ENCODE data around the gene PDE7B.

The PDE7B gene

DNA sequence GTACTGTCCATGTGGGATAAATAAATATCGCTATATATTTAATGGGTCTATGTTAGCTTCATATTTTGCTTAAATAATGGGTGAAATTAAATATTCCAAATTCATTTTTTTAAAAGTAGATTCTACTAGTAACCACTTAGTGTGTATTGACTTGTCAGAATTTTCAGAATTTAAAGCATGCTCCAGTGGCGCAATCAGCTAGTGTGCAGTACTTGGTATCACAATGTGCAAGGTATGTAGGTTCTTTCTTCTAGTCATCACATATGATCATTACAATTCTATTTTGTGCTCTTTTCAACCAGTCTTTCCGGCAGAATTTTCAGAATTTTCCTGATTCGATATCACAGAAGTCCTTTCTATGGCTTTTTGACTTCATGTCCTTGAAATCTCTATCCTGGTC is 32.6 kb downstream of the PDE7B start:
- no peak for DNase-seq (ENCODE audit: low read depth in 1 of 2, low spot score in 1 of 2)

DNA sequence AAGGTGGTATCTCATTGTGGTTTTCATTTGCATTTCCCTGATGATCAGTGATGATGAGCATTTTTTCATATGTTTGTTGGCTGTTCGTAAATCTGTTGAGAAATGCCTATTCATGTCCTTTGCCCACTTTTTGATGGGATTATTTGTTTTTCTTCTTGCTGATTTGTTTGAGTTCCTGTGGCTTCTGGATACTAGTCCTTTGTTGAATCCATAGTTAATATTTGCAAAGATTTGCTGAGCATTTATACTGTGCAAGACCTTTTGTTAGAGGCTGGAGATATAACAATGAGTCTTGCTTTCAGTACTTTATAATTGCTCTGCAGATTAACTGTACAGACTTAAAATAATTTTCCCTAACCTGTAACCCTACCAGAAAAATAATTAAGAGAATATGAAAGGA is 35.6 kb downstream of the PDE7B start:
- DNase-seq (ENCODE audit: low read depth in 1 of 2, low spot score in 1 of 2), result no peak

DNA sequence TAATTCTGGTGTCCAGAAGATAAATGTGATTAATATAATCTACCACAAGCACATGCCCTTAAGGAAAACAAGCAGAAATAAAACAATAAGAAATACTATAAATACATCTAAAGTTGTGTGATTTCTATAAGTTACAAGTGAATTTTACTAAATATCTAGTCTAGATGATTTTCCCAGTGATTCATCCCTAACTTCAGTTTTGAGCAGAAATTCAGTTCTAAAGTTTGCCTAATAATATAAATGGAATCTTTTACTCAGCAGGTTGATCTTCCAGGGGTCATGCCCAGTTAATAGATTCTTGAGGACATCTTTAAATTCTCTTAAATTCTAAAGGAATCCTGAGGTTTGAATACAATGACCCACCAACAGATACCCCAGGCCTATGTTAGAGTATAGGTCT is 37.3 kb downstream of the PDE7B start:
- no peak for DNase-seq (ENCODE audit: low read depth in 1 of 2, low spot score in 1 of 2)

DNA sequence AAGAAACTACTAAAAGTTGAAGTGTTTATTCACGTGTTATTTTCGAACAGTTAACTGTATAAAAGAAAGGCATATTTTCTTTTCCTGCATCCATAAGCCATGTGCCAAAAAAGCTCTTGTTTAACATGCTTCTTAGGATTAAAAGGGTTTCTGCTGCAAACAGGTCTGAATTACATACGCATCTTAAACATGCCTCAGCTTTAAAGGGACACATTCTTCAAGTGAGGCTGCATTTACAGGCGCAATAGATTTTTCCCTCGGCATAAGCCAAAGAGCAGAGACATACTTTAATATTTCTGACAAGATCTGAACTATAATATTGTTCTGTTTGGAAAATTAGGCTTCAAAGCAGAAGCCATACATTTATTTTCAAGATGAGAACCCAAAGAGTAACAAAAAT is 39.4 kb downstream of the PDE7B start:
- no peak for DNase-seq (ENCODE audit: low read depth in 1 of 2, low spot score in 1 of 2)

DNA sequence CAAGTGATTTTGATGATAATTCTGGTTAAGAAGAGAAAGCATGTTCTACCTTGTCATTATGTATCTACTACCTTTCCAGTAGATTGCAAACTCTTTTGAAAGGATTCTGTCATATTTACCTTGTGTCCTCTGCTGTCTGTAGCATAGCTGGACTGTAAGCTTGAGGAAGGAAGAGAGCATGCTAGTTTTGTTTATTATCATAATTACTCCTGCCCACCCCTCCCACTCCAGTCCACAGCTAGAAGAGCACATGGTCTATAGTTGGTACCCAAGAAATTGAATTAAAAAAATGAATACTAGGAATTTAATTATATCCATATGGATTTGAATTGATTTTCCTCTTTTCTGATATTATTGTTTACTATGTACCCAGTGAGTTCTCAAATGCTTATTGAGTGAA is 40.2 kb downstream of the PDE7B start:
- DNase-seq (ENCODE audit: low read depth in 1 of 2, low spot score in 1 of 2), result no peak

DNA sequence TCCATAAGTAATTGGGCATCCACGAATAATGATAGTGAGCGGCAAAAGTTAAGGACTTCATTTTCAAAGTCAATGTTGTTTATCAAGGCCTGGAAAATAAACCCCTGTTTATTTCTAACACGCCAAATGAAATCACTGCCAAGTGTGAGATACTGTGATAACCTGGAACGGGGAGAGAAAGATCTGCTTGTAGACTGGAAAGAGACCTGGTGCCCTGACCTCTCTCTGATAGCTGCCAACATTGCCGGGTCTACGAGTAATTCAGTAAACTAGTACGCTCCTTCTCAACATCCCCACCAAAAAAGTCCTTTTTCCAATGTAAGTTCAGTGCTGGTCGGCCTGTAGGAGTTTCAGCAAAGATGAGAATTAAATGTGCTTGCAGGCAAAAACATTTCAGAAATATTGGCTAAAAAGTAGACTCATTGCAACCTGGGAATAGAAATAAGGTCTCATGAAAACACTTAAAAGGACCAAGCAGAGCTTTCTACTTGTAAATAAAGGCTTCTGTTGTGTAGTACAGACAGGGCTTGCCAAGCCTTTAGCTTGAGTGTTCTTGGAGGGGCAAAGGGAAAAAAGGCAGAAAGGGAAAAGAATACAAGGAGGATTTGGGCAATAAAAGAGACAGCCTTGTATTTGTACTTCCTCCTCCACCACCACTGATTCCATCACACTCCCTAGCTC is 43.9 kb downstream of the PDE7B start:
- no peak for DNase-seq (ENCODE audit: low read depth in 1 of 2, low spot score in 1 of 2)

DNA sequence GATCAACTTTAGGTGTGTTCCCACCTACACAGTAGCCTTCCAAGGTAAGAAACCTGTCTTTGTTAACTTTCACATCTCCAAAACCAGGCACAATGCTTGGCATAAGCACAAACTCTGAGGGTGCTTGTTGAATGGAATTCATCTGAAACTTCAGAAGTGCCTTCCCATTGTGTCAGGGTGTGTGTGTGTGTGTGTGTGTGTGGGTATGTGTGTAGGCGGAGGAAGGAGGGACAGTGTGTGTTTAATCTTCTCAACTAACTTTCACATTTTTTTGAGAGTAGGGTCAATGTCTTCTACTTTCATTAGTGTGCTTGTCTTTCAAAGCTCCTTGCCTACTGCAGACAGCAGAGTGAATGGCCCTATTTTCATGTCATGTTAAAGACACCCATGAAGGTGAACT is 45.6 kb downstream of the PDE7B start:
- DNase-seq (ENCODE audit: low read depth in 1 of 2, low spot score in 1 of 2), result no peak

DNA sequence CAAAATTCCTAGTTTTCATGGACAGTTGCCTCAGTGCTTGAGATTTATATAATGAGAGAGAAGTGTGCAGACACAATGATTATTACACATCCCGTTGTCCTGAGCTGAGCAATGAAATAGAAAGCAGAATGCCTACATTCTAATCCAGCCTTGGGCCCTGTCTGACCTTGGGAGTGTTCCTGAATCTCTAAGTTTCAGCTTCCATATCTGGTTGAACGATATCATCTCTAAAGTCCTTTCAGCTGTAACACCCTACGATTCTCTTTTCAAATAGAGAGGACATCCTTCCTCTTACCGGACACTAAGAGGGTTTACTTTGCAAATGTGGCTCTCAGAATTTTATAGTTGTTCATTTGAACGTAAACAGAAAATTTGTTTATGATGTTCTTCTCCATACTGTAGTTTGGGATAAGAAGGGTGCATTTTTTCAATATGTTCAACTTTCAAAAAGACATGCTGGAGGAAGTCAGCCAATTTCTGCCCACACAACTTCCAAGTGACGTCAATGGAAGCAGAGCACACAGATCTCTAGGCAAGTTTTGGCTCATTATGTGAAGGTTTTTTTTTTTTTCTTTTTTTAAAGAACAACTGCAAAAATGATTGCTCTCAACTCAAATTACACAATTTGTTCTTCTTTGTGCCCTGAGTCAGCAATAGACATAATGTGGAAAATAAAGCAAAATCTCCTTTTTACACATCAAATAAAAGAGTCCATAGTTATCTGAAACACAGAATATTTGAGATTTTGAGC is 50.4 kb downstream of the PDE7B start:
- no peak for DNase-seq (ENCODE audit: low read depth in 1 of 2, low spot score in 1 of 2)

DNA sequence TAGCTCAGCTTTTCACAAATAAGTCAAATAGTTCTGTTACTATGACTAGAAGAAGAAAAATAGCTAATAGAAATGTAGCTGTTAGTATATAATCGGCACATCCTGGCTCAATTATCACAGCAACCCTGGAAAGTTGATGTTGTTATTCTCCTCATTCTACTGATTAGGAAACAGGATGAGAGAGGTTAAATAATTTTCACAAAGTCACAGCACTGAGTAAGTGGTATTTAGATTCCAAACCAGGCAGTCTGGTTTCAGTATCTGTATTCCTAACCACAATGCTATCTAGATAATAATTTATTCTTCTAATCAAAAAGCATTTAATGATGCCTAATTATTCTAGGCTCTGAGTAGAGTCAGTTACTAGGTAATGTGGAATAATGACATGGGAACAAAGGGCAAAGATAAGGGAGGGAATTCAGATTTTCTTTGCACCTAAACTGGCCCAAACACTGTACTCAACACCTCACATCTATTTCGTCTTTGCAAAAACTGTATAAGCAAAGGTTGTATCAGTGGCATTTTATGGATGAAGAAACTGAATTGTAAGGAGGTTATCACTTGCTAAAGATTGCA is 51.3 kb downstream of the PDE7B start:
- DNase-seq (ENCODE audit: low read depth in 1 of 2, low spot score in 1 of 2), result no peak

DNA sequence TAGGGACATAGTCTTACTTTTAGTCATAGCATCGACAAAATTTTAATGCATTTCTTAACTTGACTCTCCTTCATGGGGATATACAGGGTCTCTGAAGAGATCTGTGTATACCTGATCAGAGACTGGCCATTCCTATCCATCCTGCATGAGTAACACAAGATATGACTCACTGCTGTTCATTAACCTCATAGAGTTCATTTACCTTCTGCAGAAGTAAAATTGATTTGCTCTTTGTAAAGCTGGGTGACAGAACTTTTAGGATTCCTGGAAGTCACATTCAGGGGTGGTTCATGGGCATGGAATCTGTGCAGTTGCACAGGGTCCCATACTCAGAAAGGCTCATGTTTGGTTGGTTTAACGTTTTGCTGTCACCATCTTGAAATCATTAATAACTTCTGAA is 53.2 kb downstream of the PDE7B start:
- no peak for DNase-seq (ENCODE audit: low read depth in 1 of 2, low spot score in 1 of 2)

DNA sequence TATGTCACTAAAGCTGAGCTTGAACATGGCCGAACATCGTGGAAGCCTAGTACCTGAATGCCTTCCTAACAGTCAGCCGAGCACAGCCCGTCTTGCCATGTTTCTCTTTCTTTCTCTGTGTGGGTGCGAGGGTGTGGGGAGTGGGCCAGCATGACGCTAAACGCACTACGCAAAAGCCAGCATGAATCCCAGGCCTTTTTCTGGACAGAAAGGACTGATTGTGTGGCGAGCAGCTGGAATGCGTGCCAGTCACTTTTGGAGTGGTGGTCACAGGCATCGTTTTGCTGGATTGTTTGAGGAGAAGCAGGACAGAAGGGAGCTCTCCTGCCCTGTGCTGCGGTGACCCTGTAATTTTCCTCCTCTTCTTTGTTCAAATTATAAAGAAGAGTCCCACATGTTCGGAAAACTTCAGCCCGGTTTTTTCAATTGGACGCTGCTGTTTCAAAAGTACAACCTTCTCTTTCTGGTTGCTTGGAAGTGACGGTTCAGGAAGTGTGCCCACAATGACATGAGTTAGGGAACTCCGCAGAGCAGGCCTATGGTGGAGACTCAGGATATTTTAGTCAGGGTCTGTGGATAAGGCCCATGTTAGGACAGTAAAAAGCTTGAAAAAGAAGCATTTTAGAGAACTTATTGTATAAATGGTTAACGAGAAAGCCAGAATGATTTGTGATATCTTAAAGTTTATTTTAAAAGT is 54.3 kb downstream of the PDE7B start:
- DNase-seq (ENCODE audit: low read depth in 1 of 2, low spot score in 1 of 2), result no peak

DNA sequence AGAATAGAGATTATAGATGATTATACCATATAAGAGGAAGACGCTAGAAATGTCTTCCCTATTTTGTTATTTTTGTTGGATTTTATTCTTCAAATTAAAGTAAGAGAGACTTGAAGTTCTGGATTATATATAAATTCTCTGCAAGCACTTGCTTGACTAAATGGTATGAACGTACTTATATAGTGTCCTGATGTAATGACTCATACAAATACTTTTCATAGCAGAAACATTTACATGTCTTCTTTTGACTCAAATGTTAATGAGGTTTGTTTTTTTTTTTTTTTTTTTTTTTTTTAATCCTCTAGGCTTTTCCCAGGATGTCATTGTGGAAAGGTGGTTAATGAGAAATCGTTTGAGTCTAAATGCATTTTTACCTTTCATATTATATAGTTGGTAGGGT is 55.0 kb downstream of the PDE7B start:
- DNase-seq (ENCODE audit: low read depth in 1 of 2, low spot score in 1 of 2), result no peak

DNA sequence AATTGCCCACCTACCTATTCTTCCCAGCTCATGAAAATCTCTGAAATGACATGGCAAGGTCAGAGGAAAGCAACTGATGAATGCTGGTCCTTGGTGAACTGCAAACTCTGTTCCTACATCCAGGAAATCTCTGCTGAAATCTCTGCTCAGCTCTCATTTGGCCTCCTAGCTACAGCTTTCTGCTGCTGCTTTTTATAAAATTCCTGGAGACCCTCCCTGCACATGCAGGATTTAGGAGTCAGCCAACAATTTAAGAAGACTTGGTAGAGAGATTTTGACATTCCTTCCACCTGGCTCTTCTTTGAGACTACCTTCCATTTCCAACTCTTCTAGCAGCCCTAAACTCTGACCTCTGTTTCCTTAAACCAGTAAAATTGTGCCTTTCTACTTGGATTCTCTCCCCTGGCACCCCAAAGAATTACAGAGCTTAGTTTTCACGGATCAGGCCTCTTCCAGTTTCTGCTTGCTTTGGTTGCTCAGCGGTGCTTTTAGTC is 55.5 kb downstream of the PDE7B start:
- no peak for DNase-seq (ENCODE audit: low read depth in 1 of 2, low spot score in 1 of 2)

DNA sequence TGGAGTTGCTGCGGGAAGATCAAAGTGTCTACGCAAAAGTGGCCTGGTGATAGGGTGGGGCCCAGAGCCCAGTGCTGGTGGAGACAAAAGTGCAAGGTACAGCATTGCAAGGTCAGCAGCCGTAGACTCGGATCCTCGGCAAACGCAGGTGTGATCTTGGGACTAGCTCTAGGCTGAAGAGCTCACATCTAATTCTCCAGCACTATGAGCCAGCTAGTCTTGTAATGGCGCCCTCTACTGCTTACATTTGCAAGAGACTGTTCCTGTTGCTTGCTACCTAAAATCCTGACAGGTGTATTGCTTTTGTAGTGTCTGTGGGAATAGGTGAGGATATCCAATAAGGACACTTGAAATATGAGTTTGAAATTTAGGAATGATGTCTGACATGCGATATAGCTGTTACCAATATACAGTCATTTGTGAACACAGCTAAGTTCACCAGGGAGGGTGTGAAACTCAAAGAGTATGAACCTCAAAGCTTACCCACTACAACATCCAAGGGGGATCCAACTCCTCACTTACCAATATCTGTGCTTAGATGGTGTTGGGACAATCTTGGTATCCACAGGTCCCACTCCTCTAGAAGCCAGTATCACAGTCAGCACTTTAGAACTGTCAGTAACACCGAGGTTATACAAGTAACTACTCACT is 58.4 kb downstream of the PDE7B start:
- peak in 1 of 2 donors; percentile 7 for DNase-seq (ENCODE audit: low read depth in 1 of 2, low spot score in 1 of 2)

DNA sequence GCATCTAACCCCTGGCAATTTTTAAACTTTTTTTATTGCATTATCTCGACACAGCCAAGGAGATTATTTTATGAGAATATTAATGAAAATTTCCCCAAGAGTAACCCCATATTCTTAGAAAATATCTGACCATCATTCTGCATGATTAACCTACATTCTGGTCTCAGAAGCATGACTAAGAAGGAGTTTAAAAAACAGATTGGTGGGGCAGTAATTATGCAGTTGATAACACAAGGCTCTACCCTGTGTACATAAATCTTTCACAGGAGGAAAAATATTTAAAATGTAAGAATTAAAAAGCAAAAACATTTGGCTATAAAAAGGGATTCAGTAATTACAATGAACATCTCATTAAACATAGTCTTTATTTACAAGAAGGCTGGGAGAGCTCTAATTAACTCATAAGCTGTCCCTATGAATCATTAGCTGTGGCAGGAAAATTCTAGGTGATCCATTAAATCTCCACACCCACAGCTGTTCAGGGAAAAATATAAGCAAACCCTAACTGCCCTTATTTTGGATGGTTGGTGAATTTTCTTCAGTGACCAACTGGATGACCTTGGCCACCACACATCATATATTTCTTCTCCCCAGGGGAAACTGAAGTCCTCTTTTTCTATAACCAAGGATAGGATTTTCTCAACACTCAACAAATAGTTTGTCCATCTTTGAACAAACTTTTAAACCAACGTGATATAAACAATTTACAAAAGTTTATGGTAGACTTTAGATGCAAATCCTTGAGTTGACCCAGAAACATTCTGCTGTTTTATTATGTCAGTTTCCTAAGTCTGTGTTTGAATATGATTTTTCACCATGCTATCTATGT is 59.5 kb downstream of the PDE7B start:
- no peak for DNase-seq (ENCODE audit: low read depth in 1 of 2, low spot score in 1 of 2)

DNA sequence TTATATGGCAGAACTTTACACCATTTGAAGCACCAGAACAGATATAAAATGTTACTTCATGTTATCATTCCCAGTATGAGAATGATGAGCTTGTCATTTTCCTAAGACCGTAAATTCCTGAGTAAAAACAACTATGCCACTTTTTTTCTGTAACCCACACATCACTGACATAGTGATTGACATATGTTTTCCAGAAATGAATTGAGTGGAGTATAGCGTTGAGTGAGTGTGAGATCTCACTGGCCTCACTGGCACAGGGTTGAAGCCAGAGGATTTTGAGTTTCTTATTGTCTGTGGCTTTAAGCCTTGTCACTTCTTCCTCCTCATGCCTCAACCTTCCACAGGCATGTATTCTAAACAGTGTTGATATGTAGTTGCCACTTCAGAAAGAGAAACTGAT is 62.3 kb downstream of the PDE7B start:
- no peak for DNase-seq (ENCODE audit: low read depth in 1 of 2, low spot score in 1 of 2)

DNA sequence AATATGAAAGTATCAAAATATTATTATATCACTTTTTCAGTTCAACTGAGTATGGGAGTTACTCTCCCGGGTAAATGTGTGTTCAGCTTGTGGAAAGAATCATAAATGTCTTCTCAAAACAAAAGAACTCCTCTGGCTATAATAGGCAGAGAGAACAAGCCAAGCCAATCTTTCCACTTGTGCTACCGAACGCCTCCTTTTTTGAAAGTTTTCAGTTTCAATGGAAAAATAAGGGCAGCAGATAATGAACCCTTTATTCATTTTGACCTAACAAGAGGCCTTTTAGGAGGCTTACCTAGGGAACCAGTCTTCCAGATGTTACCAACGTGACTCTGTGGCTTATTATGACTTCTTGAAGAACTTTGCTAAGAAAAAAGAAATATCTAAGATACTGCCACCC is 67.5 kb downstream of the PDE7B start:
- DNase-seq (ENCODE audit: low read depth in 1 of 2, low spot score in 1 of 2), result no peak

DNA sequence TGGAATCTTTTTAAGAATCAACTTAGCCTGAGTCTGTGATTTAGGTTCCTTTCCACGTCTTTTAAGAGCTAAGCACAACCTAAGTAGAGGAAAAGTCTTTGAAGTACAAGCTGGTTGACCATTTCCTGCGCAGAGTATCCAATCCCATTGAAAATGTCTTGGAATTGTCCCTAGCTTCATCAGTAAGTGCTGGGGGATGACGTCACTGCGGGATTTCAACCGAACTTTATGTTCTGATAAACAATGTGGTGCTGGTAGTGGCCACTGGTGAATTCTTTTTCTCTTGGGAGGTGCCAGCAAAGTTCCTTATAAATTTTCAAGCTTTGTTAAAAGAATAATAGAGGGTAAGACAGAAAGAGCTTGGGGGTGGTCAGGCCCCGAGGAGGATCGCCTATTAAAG is 69.2 kb downstream of the PDE7B start:
- no peak for DNase-seq (ENCODE audit: low read depth in 1 of 2, low spot score in 1 of 2)

DNA sequence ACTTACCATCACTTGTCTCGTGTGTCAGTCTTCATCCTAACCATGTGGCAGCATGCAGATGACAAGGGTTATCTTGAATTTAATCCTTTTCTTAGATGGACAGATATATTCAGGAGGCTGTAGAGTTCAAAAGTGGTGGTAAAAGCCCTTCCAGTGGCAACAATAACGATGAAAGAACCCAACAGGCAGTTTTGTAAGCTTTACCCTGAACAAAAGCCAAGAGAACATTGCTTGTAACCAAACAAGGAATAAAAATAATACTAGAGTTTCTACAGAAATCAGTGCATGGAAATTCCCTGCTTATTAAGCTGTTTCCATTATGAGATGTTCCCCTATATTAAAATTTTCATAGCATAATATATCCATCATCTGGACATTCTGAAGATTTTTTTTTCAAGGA is 69.7 kb downstream of the PDE7B start:
- no peak for DNase-seq (ENCODE audit: low read depth in 1 of 2, low spot score in 1 of 2)

DNA sequence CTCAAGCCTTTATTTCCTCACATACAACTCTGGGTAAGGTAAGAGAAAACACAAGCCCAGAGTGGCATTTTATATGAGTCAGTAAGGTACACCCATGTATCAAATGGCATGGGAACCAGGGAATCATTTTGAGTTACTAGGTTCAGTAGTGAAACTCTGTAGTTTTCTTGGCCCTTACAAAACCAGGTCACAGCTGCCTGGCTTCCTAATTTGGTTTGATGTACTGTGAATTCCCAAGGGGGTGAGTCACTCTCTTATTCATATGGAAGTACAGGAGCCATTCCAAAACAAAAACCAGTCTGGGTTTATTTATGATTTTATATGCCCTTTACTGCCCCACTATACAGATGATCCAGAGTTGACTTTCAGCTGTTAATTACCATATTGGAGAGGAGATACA is 70.7 kb downstream of the PDE7B start:
- DNase-seq (ENCODE audit: low read depth in 1 of 2, low spot score in 1 of 2), result no peak

DNA sequence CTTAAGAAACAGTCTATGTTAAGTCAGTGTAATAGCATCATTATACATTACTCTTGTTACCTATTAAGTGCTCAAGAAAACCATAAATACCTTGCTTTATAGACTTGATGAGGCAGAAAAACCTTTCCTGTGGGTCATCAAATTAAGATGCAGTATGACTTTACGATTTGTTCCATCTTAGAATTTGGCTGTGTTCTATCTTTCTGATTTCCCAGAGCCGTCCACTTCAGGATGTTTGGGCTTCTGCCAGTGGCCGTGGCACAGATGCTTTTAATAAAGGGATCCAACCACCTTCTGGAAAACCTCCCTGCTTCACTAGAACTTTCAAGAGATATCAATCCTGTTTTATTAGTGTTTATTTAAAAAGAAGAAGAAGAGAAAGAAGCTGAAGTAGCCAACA is 71.2 kb downstream of the PDE7B start:
- no peak for DNase-seq (ENCODE audit: low read depth in 1 of 2, low spot score in 1 of 2)
